Measurements from ENCODE around the gene HERPUD2.
"Not testable (repeated sequence)": the region's sequence is repeated elsewhere in the genome, so short reads cannot be mapped to it uniquely, and the experiment has no call there.

The HERPUD2 gene

DNA sequence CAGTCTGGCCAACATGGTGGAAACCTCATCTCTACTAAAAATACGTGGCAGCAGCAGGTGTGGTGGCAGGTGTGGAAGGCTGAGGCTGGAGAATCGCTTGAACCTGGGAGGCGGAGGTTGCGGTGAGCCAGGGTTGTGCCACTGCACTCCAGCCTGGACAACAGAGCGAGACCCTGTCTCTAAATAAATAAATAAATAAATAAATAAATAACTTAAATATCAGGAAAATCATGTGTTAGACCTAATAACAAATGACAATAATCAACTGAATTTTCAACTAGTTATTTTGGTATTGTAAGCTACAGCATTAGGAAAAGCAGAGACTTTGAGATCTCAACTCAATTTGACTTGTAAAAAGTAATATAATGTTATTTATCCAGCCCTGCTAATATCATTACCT, 9.2 kb downstream of the HERPUD2 start:
- no peak overlapping the region for H3K27ac Mint-ChIP-seq
- H3K4me1 Mint-ChIP-seq (ENCODE audit: low read depth), result peaks cover 49% of the 10 kb centered on the region
- peaks cover 61% of the 10 kb centered on the region for H3K36me3 Mint-ChIP-seq (ENCODE audit: low read depth)
- no peak overlapping the region for H3K4me3 Mint-ChIP-seq
- no peaks in the 10 kb centered on the region for H3K27me3 Mint-ChIP-seq
- intact Hi-C loops (cut with micrococcal nuclease), result no loop called here
- H3K9me3 Mint-ChIP-seq, result no peaks in the 10 kb centered on the region

DNA sequence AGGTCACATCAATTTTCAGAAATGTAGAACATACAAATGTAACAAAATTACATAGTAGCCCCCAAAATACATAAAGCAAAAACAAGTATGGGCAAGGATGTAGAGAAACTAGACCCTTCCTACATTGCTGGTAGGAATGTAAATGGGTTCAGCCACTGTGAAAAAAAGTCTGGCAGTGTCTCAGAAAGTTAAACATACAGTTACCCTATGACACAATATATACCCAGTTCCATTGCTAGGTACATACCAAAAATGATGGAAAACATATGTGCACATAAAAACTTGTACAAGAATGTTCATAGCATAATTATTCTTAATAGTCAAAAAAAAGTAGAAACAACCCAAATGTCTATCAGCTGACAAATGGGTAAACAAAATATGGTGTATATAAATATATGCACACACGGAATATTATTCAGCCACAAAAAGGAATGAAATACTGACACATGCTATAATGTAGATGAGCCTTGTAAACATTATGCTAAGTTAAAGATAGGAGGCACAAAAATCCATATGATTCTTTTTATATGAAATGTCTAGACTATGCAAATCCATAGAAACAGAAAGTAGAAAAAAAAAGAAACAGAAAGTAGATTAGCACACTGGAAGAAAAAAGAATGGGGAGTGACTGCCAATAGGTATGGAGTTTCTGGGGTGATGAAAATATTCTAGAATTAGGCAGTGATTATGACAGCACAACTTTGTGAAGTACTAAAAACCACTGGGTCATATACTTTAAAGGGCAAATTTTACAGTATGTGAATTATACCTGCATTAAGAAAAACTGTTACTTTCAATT, 13.5 kb downstream of the HERPUD2 start:
- intact Hi-C loops (cut with micrococcal nuclease), result no loop called here
- no peak overlapping the region for H3K27ac Mint-ChIP-seq
- no peaks in the 10 kb centered on the region for H3K27me3 Mint-ChIP-seq
- peaks cover 43% of the 10 kb centered on the region for H3K4me1 Mint-ChIP-seq (ENCODE audit: low read depth)
- no peak overlapping the region for H3K4me3 Mint-ChIP-seq
- H3K9me3 Mint-ChIP-seq, result no peaks in the 10 kb centered on the region
- H3K36me3 Mint-ChIP-seq (ENCODE audit: low read depth), result peaks cover 44% of the 10 kb centered on the region

DNA sequence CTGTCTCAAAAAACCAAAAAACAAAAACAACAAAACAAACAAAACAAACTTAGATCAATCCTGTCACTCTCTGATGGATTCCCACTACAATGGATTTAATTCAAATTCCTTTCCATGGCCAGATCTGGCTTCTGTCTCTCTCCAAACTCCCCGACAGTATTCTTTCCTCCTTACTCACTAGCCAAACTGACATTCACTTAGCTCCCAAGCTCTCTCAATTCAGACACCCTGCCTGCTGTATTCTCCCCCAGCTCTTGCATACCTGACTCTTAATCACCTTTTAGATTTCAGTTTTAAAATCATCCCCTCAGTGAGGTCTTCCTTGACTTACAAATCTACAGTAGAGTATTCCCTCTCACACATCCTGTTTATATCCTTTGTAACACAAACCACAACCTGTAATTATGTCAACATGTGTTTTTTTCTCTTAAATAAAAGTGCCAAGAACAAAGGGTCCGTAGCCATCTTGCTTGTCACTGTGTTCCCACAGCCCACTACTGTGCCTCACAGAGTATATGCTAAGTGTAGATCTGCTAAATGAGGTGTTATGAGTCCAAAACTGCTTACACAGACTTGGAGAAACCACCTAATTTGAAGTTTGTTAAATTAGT, 14.4 kb downstream of the HERPUD2 start:
- no peak overlapping the region for H3K4me3 Mint-ChIP-seq
- H3K36me3 Mint-ChIP-seq (ENCODE audit: low read depth), result peaks cover 39% of the 10 kb centered on the region
- H3K27me3 Mint-ChIP-seq, result no peaks in the 10 kb centered on the region
- no peaks in the 10 kb centered on the region for H3K9me3 Mint-ChIP-seq
- intact Hi-C loops (cut with micrococcal nuclease), result no loop called here
- H3K27ac Mint-ChIP-seq, result no peak overlapping the region
- H3K4me1 Mint-ChIP-seq (ENCODE audit: low read depth), result peaks cover 50% of the 10 kb centered on the region

DNA sequence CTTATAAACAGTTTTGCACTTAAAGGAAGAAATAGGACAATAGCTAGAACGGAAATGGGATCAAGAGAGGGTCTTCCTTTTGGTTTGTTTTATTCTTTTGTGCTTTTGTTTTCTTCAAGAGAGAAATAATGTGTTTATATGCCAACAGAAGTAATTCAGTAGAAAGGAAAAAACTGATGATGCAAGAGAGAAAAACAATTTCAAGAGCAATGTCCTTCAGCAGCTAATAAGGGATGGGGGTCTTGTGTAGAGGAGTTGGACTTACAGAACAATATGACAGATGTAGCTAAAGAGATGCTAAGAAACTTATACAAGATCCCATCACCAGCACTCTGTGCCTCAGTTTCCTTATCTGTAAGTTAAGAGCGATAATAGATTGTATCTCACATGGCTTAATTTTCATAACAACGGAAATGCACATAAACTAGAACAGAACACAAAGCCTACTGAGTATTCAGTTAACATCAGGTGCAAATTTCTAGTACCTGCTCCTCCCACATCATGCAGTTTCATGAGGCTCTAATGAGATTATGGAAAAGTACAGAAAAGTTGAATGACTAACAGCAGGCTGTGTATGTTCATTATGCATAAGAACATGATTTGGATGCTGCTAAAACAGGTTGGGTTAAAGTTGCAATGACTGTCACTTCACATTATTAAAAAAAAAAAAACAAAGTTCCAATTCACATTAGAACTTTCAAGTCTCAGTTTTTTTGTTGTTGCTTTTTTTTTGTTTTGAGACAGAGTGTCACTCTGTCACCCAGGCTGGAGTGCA, 17.2 kb downstream of the HERPUD2 start:
- Mint-ChIP-seq H3K4me3 (no peak overlapping the region), H3K27me3 (no peaks in the 10 kb centered on the region), H3K27ac (no peak overlapping the region), H3K4me1 (ENCODE audit: low read depth) (peaks cover 46% of the 10 kb centered on the region), H3K9me3 (no peaks in the 10 kb centered on the region), H3K36me3 (ENCODE audit: low read depth) (peaks cover 14% of the 10 kb centered on the region)
- intact Hi-C loops (cut with micrococcal nuclease), result no loop called here

DNA sequence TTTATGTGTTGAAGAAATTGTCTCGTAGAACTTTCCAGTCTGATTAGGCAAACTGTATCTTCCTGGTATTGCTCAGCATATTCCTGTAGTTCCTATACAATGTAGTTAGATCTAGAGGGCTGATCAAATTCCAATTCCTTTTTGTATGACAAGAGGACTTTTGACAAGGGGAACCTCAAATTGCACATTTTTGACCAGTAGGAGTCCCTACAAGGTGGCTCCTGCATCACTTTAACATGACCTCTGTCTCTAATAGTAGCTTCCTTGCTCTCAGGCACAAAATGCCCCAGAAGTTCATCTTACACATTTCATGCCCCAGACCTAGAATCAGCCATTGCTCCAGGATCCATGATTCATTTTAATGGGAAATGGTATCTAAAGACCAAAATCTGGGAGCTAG, 18.7 kb downstream of the HERPUD2 start:
- H3K4me1 Mint-ChIP-seq (ENCODE audit: low read depth), result peaks cover 32% of the 10 kb centered on the region
- intact Hi-C loops (cut with micrococcal nuclease), result no loop called here
- H3K9me3 Mint-ChIP-seq, result no peaks in the 10 kb centered on the region
- no peak overlapping the region for H3K27ac Mint-ChIP-seq
- H3K27me3 Mint-ChIP-seq, result no peaks in the 10 kb centered on the region
- peaks cover 16% of the 10 kb centered on the region for H3K36me3 Mint-ChIP-seq (ENCODE audit: low read depth)
- no peak overlapping the region for H3K4me3 Mint-ChIP-seq

DNA sequence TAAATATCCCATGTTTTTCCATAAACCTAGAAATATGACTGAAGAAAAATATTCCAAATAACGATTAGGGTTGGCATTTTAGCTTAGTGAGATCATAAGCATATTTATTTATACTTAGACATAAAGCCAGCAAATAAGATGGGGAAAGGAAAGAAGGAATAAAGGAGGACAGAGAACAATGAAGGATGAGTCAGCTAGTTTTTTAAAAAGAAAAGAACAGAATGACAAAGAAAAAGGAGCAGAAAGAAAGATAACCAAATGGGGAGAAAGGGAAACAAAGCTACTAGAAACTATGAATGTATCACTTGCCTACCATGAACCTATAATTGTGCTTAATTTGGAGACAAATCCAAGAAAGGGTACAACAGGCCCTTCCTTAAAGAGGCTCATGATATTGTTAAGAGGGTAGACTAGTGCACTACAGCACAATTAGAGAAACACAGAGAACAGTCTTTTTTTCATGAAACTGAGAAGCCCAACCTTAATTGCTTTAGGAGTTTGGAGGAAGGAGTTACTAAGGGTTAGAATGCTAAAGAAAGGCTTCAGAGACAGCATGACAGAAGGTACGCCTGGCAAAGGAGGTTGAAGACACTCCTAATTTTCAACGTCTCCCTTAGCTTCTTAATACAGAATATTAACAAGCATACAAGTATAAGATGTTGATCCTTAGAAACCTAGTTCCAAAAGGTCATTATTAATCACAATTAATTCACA, 23.9 kb downstream of the HERPUD2 start:
- Mint-ChIP-seq H3K27me3 (no peaks in the 10 kb centered on the region), H3K27ac (no peak overlapping the region), H3K4me1 (ENCODE audit: low read depth) (peaks cover 2% of the 10 kb centered on the region), H3K9me3 (no peaks in the 10 kb centered on the region), H3K36me3 (ENCODE audit: low read depth) (peaks cover 54% of the 10 kb centered on the region), H3K4me3 (no peak overlapping the region)
- intact Hi-C loops (cut with micrococcal nuclease), result no loop called here

DNA sequence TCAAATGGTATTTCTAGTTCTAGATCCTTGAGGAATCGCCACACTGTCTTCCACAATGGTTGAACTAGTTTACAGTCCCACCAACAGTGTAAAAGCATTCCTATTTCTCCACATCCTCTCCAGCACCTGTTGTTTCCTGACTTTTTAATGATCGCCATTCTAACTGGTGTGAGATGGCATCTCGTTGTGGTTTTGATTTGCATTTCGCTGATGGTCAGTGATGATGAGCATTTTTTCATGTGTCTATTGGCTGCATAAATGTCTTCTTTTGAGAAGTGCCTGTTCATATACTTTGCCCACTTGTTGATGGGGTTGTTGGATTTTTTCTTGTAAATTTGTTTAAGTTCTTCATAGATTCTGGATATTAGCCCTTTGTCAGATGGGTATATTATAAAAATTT, 34.5 kb downstream of the HERPUD2 start:
- H3K4me3 Mint-ChIP-seq; H3K27ac Mint-ChIP-seq; H3K4me1 Mint-ChIP-seq (ENCODE audit: low read depth); H3K27me3 Mint-ChIP-seq; intact Hi-C loops (cut with micrococcal nuclease): not testable (repeated sequence)
- peaks cover 57% of the 10 kb centered on the region for H3K36me3 Mint-ChIP-seq (ENCODE audit: low read depth)
- peaks cover 22% of the 10 kb centered on the region for H3K9me3 Mint-ChIP-seq

DNA sequence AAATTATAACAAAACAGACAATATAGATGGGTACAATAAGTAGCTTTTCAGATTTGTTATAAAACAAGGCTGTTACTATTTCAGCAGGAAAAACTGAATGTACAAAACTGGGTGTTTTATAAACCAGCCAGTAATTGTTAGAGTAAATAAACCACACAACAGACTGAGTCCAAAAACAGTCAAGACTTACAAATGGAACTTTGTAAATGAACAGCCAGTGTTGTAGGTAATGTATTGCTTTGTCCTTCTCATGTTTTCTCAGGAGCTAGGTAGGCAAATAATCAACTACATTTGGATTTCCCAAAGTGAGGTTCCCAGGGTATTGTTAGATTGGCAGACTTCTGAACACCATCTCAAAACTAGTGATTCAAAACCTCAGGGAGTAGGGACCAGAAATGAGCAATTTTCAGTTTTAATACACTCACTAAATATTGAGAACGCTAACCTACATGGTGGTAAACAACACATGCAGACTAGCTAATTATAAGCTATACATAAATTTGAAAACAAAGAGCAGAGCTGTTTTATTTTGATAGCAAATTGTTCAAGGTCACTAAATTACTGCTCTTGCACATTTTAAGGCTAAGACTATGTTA, 36.2 kb downstream of the HERPUD2 start:
- peaks cover 57% of the 10 kb centered on the region for H3K36me3 Mint-ChIP-seq (ENCODE audit: low read depth)

DNA sequence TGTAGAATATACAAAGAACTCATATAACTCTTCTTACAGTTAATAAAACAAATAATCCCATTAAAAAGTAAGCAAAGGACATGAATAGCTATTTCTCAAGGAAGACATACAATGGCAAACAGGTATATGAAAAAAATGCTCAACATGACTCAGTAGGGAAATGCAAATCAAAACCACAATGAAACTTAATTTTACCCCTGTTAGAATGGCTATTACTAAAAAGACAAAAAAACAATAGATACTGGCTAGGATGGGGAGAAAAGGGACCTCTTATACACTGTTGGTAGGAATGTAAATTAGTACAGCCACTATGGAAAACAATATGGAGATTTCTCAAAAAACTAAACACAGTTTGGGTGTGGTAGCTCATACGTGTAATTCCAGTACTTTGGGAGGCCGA, 37.8 kb downstream of the HERPUD2 start:
- Mint-ChIP-seq H3K27ac (no peak overlapping the region), H3K4me3 (no peak overlapping the region), H3K9me3 (peaks cover 22% of the 10 kb centered on the region), H3K36me3 (ENCODE audit: low read depth) (peaks cover 61% of the 10 kb centered on the region), H3K4me1 (ENCODE audit: low read depth) (peaks cover 20% of the 10 kb centered on the region), H3K27me3 (no peaks in the 10 kb centered on the region)
- intact Hi-C loops (cut with micrococcal nuclease), result no loop called here

More for the DNA sequence above, 36.2 kb downstream of the HERPUD2 start:
- no peaks in the 10 kb centered on the region for H3K27me3 Mint-ChIP-seq
- peaks cover 14% of the 10 kb centered on the region for H3K4me1 Mint-ChIP-seq (ENCODE audit: low read depth)
- H3K9me3 Mint-ChIP-seq, result peaks cover 16% of the 10 kb centered on the region
- intact Hi-C loops (cut with micrococcal nuclease), result no loop called here
- no peak overlapping the region for H3K27ac Mint-ChIP-seq
- H3K4me3 Mint-ChIP-seq, result no peak overlapping the region

DNA sequence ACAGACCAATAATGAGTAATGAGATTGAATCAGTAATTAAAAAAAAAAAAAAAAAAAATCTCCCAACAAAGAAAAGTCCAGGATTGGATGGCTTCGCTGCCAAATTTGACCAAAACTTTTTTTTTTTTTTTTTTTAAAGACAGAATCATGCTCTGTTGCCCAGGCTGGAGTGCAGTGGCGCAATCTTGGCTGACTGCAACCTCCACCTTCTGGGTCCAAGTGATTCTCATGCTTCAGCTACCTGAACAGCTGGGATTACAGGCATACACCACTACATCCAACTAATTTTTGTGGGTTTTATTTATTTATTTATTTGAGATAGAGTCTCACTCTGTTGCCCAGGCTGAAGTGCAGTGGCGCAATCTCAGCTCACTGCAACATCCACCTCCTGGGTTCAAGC, 40.4 kb downstream of the HERPUD2 start:
- H3K36me3 Mint-ChIP-seq (ENCODE audit: low read depth), result peaks cover 85% of the 10 kb centered on the region
- H3K4me3 Mint-ChIP-seq; H3K27ac Mint-ChIP-seq; H3K27me3 Mint-ChIP-seq; intact Hi-C loops (cut with micrococcal nuclease): not testable (repeated sequence)
- peaks cover 25% of the 10 kb centered on the region for H3K9me3 Mint-ChIP-seq
- peaks cover 34% of the 10 kb centered on the region for H3K4me1 Mint-ChIP-seq (ENCODE audit: low read depth)

DNA sequence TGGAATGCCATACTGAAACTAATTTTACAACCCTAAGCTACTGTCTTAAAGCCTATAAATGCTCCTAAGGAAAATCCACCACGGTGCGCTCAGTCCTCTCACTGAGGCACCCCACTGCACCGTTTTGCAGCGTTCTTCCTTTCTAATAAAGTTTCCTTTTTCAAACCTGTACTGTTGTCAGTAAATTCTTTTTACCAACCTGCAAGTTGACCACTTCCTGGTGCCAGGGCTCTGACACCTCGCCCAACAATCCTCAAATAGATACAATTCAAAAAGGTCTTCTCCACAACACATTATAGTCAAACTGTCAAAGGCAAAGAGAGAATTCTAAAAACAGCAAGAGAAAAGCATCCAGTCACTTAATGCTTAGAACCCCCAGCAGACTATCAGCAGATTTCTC, 42.8 kb downstream of the HERPUD2 start:
- no peak overlapping the region for H3K27ac Mint-ChIP-seq
- H3K27me3 Mint-ChIP-seq, result no peaks in the 10 kb centered on the region
- peaks cover 25% of the 10 kb centered on the region for H3K9me3 Mint-ChIP-seq
- intact Hi-C loops (cut with micrococcal nuclease), result no loop called here
- H3K4me3 Mint-ChIP-seq, result no peak overlapping the region
- peaks cover 92% of the 10 kb centered on the region for H3K36me3 Mint-ChIP-seq (ENCODE audit: low read depth)
- H3K4me1 Mint-ChIP-seq (ENCODE audit: low read depth), result peaks cover 46% of the 10 kb centered on the region

DNA sequence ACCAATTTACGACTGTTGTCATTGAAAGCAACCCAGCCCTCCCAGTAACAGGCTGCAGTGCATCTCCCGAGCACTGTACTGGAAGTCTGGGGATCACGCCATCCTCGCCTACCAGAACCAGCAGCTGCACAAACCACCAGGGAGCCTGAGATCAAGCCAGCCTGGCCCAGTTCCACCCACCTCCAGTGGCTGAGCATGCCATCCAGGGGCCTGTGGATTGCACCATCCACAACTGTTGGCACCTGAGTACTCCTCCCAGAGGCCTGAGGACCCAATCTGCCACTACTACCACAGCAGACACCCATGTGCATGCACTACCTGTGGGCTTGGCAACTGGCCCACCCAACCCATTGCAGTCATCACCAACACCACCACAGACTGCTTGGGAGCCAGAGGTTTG, 44.2 kb downstream of the HERPUD2 start:
- no peak overlapping the region for H3K4me3 Mint-ChIP-seq
- H3K9me3 Mint-ChIP-seq, result peaks cover 25% of the 10 kb centered on the region
- peaks cover 82% of the 10 kb centered on the region for H3K36me3 Mint-ChIP-seq (ENCODE audit: low read depth)
- H3K27me3 Mint-ChIP-seq, result no peaks in the 10 kb centered on the region
- intact Hi-C loops (cut with micrococcal nuclease), result no loop called here
- no peak overlapping the region for H3K27ac Mint-ChIP-seq
- H3K4me1 Mint-ChIP-seq (ENCODE audit: low read depth), result peaks cover 56% of the 10 kb centered on the region

DNA sequence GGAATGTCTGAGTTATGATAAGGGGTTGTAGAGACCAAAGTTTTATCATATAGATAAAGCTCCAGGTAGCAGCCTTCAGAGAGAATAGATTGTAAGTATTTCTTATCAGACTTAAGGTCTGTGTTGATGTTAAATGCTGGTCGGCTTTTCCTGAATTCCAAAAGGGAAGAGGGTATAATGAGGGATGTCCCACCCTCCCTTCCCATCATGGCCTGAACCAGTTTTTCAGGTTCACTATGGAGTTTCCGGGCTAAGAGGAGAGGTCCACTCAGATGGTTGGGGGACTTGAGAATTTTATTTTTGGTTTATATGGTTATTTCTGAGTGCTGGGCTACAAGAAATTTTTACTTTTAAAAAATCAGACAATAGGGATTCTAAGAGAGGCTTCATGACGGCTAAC, 45.2 kb downstream of the HERPUD2 start:
- Mint-ChIP-seq H3K27ac (no peak overlapping the region), H3K4me3 (no peak overlapping the region), H3K4me1 (ENCODE audit: low read depth) (peaks cover 46% of the 10 kb centered on the region), H3K9me3 (peaks cover 25% of the 10 kb centered on the region), H3K36me3 (ENCODE audit: low read depth) (peaks cover 72% of the 10 kb centered on the region), H3K27me3 (no peaks in the 10 kb centered on the region)
- intact Hi-C loops (cut with micrococcal nuclease), result loop anchor here (10.0 kb wide), 1 partner anchor 255 kb away; no protein-coding TSS in a partner anchor

Data from dendritic cell treated with granulocyte-macrophage colony-stimulating factor and Interleukin-4, amounts not matched to agents 40 ng/mL and 50 ng/mL, for 4 days (primary cell).